Activated CD8-positive, alpha-beta memory T cell treated with anti-CD3 and anti-CD28 coated beads, Interleukin-2, amount 50 U/mL, for 48 hours (primary cell): ENCODE results near the gene LTB4R2.
"Not testable (repeated sequence)": the region's sequence is repeated elsewhere in the genome, so short reads cannot be mapped to it uniquely, and the experiment has no call there.

Source experiments
- DNase-seq: peaks from one replicate; pipeline ENCODE4 v3.0.0-alpha.2; 2020

The LTB4R2 gene

GRCh38 chr14:24340606-24341005 lies 30.7 kb downstream of the LTB4R2 start:
- DNase-seq, result no peak

- DNase-seq, result no peak
Measured at GRCh38 chr14:24342889-24343288, 32.9 kb downstream of the LTB4R2 start.

GRCh38 chr14:24343795-24344660 lies 34.1 kb downstream of the LTB4R2 start:
- no peak for DNase-seq

GRCh38 chr14:24347134-24347533 lies 37.2 kb downstream of the LTB4R2 start:
- no peak for DNase-seq

- DNase-seq, result no peak
Measured at GRCh38 chr14:24348186-24348585, 38.2 kb downstream of the LTB4R2 start.

- DNase-seq, result no peak
Measured at GRCh38 chr14:24349742-24350141, 39.8 kb downstream of the LTB4R2 start.

- no peak for DNase-seq
Measured at GRCh38 chr14:24351517-24351916, 41.6 kb downstream of the LTB4R2 start.

- no peak for DNase-seq
Measured at GRCh38 chr14:24353559-24354481, 43.9 kb downstream of the LTB4R2 start.

- DNase-seq, result not testable (repeated sequence)
Measured at GRCh38 chr14:24354482-24354825, 44.5 kb downstream of the LTB4R2 start.

- DNase-seq, result no peak
Measured at GRCh38 chr14:24355009-24355408, 45.1 kb downstream of the LTB4R2 start.

GRCh38 chr14:24356208-24356607 lies 46.3 kb downstream of the LTB4R2 start:
- no peak for DNase-seq

GRCh38 chr14:24360281-24360680 lies 50.3 kb downstream of the LTB4R2 start:
- no peak for DNase-seq

GRCh38 chr14:24361326-24361725 lies 51.4 kb downstream of the LTB4R2 start:
- no peak for DNase-seq
